Left renal cortex interstitium (tissue), 4 donors: ENCODE results near the gene YY1AP1. TPM values are rescaled to one million over a fixed set of nuclear protein-coding genes. Genes with fewer than 3 reads are reported as not detected.
"Not testable (repeated sequence)": the region's sequence is repeated elsewhere in the genome, so short reads cannot be mapped to it uniquely, and the experiment has no call there.

Experiments
- DNase-seq, 4 donors: peaks; one replicate each; pipeline ENCODE4 v3.0.0-alpha.2; 2013; ENCODE audit warnings: low read depth in 4 of 4, low spot score in 2 of 4, missing footprints in 1 of 4
- polyA plus RNA-seq, 4 donors: library from polyadenylated mRNA; unstranded; fragments of 120-200 nt; gene quantifications; one replicate each; pipeline ENCODE4 v1.2.1, GENCODE V29; 2013; ENCODE audit not compliant: insufficient read length in 4 of 4

The YY1AP1 gene, protein sequence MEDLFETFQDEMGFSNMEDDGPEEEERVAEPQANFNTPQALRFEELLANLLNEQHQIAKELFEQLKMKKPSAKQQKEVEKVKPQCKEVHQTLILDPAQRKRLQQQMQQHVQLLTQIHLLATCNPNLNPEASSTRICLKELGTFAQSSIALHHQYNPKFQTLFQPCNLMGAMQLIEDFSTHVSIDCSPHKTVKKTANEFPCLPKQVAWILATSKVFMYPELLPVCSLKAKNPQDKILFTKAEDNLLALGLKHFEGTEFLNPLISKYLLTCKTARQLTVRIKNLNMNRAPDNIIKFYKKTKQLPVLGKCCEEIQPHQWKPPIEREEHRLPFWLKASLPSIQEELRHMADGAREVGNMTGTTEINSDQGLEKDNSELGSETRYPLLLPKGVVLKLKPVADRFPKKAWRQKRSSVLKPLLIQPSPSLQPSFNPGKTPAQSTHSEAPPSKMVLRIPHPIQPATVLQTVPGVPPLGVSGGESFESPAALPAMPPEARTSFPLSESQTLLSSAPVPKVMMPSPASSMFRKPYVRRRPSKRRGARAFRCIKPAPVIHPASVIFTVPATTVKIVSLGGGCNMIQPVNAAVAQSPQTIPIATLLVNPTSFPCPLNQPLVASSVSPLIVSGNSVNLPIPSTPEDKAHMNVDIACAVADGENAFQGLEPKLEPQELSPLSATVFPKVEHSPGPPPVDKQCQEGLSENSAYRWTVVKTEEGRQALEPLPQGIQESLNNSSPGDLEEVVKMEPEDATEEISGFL
- polyA plus RNA-seq = 10 to 100 TPM; 60.8 to 81.6 (median 72.5) TPM

- DNase-seq = peak; percentile 79 to 89 (median 87)
Observed at GRCh38 chr1:155688324-155689080, at the start of gene YY1AP1. YY1AP1 (minus strand) TSS chr1:155688774; CDS start chr1:155680436, 8,338 bp downstream.

- DNase-seq = peak in 2 of 4 donors; percentile 22 to 47
Observed at GRCh38 chr1:155729031-155729898, 40.7 kb upstream of the YY1AP1 start.

DNA sequence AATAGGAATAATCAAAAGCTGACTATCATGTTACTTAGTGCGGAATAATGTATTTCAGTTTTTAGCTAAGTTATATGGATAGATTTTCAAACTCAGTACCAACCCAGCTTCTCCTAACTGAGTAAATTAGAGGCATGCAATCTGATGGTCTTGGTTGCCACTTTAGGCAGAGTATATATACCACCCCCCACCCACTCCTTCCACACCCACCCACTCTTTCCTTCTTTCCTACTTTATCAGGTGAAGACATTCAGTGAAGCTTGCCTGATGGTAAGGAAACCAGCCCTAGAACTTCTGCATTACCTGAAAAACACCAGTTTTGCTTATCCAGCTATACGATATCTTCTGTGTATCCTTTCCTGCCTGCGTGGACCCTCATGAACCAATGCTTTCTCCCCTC, 36.6 kb upstream of the YY1AP1 start:
- DNase-seq = no peak

GRCh38 chr1:155719703-155720102, 31.1 kb upstream of the YY1AP1 start:
- no peak for DNase-seq

- DNase-seq = not testable (repeated sequence)
Observed at GRCh38 chr1:155718524-155719115, 30.0 kb upstream of the YY1AP1 start.

- no peak for DNase-seq
Observed at GRCh38 chr1:155717041-155717440, 28.5 kb upstream of the YY1AP1 start.

DNA sequence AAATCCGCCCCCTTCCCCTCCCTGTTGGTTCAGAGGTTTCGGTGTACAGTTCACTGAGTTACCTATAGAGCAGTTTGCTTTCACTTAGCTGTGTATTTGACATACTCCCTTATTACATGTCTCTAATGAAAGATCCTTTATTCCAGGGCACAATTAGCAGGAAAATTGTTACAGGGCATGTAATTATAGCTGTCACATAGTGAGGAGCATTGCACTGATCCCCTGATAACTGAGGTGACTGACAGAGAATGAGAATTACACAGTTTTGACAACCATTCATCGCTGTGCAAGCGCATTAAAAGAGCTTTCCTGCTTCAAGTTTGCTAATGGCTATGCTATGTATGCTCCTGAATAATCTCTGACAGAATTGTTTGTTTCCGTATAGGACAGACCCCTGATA, 27.2 kb upstream of the YY1AP1 start:
- no peak for DNase-seq

GRCh38 chr1:155715056-155715455, 26.5 kb upstream of the YY1AP1 start:
- DNase-seq = not testable (repeated sequence)

DNA sequence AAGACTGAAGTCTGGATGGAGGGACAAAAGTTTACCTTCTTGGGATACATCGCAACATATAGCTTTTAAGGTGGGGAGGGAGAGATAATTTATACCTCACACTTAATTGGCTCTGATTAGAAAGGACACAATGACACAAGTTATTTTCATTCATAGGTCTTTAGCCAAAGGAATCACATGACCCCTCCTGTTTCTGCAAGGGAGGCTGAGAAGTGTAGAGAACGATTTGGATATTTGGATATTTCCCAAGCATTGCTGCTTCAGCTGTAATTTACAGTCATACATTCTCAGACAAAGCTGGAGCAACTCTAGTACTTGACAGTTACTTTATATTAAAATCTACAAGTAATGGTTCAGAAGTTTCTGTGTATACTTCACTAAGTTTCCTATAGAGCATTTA, 24.5 kb upstream of the YY1AP1 start:
- DNase-seq = no peak

DNA sequence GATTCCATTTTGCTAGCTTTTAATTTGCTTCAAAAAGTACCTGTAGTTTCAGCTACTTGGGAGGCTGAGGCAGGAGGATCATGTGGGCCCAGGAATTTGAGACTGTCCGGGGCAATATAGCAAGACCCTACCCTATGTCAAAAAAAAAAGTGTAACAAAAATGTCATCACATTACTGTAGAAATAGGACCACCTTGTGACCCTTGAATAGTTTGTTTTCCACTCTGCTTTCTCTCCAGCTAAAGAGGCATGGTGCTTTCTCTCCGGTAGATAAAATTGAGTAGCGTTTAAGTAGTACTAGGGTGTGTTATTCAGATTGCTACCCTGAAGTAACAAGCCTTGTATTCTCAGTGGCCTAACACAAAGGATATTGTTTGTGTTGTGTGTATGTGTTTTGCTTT, 24.1 kb upstream of the YY1AP1 start:
- not testable (repeated sequence) for DNase-seq

- DNase-seq = not testable (repeated sequence)
Observed at GRCh38 chr1:155711457-155711856, 22.9 kb upstream of the YY1AP1 start.

- no peak for DNase-seq
Observed at GRCh38 chr1:155709391-155709790, 20.8 kb upstream of the YY1AP1 start.

GRCh38 chr1:155706139-155706538, 17.6 kb upstream of the YY1AP1 start:
- no peak for DNase-seq

- DNase-seq = not testable (repeated sequence)
Observed at GRCh38 chr1:155704414-155704813, 15.8 kb upstream of the YY1AP1 start.

- DNase-seq = no peak
Observed at GRCh38 chr1:155703216-155703615, 14.6 kb upstream of the YY1AP1 start.

- DNase-seq = not testable (repeated sequence)
Observed at GRCh38 chr1:155701675-155702074, 13.1 kb upstream of the YY1AP1 start.

DNA sequence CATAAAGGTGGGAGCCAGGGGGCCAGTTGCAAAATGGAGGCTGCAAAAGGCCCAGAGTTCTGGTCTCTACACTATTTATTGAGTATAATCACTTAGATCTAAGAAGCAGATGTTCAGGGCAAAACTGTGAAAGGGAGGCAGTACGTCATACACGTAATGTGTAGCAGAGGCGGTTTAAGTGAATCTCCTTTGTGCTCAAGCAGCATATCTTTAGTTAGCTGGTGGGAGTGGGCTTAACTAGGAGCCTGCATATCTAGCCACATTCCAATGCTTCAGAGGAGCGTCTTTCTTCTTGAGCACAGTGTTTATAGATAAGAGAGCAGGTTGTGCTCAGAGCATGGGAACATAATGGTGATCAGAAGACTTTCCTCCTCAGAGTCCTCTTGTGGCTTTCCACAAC, 10.5 kb upstream of the YY1AP1 start:
- not testable (repeated sequence) for DNase-seq

- DNase-seq = no peak
Observed at GRCh38 chr1:155698382-155699038, 9.9 kb upstream of the YY1AP1 start.

DNA sequence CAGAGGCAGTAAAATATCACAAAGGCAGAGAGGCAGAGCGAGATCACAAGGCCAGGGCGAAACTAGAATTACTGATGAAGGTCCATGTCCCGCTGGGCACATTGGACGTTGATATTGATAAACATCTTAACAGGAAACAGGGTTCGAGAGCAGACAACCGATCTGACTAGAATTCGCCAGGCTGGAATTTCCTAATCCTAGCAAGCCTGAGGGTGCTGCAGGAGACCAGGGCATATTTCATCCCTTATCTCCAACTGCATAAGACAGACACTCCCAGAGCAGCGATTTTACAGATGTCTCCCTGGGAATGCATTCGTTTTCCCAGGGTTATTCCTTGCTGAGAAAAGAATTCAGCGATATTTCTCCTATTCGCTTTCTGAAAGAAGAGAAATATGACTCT, 9.0 kb upstream of the YY1AP1 start:
- DNase-seq = not testable (repeated sequence)
